T-helper 2 cell (primary cell): Measurements from ENCODE around the gene ZSWIM7.

Experiments used
- DNase-seq, 5 experiments: peaks; one replicate each; pipeline versions ENCODE4 v3.0.0 to v3.0.0-alpha.2; 2012 to 2022
- total RNA-seq, 2 donors: gene quantifications; one replicate each; lab custom pipeline; 2026; lab: John Stamatoyannopoulos, UW

ZSWIM7 gene, protein sequence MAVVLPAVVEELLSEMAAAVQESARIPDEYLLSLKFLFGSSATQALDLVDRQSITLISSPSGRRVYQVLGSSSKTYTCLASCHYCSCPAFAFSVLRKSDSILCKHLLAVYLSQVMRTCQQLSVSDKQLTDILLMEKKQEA
- total RNA-seq, result 7.5 to 12.1 reads per million in 2 donors

DNA sequence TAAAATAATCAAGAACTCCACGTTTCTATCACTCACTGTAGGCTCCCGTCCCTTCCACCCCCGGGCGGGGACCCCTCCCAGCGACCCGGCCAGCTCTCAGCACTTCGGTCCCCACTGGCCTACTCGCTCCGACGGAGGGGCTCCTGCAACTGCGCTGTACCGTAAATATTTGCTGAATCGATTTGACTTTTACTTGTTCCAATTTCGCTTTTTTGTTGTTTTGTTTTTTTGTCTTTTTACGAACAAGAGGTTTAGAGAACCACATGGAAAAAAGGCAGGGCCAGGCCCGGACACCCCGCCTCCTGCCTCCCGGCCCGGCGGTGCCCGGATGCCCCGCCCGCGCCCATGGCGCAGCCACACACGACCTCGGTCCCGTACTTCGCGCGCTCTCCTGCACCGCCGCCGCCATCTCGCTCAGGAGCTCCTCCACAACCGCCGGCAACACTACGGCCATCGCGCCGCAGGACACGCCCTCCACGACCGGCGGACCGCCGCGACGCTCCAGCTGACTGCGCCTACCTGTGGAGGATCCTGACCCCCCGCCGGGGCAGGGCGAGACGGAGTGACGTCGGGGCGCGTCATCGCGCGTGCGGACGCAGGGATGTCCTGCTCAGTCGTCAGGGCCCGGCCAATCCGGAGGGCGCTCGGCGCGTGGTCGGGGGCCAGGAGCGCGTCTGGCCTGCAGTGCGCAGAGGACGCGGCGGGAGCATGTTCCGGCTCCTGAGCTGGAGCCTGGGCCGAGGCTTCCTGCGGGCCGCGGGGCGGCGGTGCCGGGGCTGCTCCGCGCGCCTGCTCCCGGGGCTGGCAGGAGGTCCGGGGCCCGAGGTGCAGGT lies at the start of gene ZSWIM7, which contains the start of gene TTC19:
Gene ZSWIM7 (minus strand): TSS at position 564 of the 833 bp plus-strand sequence. CDS start 110 bp downstream, at position 454.
Gene TTC19 (plus strand): TSS at position 684 of the 833 bp plus-strand sequence. CDS start 25 bp downstream, at position 709.
- DNase-seq, result peak; percentile 74 to 96 (median 90)

DNA sequence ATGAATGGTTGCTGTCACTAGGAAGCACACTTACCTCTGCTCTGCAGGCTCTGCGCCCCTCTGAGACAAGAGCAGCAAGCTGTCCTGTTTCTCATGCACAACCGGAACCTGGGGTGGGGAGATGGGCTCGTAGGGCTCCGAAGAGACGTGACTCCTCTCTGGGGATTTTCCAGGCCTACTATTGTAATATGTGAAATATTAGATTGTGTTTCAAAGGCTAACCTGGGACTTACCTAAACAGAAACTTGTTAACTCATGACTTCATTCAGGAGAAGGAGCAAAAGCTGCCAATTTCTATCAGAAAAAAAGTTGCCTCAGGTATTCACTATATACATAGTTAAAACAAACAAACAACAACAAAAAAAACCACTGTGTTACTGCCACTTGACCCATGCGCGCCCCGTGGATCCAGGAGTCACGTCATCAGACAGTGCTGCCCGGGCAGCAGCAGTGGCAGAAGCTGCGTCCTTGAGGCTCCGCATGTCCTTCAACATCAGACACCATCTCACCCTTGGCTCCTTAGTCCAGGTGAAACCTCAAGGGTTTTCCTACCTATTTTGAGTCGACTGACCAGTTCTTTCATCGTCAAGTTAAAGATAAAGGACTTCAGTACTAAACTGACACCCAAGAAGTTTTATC lies 49.4 kb upstream of the ZSWIM7 start:
- no peak for DNase-seq

DNA sequence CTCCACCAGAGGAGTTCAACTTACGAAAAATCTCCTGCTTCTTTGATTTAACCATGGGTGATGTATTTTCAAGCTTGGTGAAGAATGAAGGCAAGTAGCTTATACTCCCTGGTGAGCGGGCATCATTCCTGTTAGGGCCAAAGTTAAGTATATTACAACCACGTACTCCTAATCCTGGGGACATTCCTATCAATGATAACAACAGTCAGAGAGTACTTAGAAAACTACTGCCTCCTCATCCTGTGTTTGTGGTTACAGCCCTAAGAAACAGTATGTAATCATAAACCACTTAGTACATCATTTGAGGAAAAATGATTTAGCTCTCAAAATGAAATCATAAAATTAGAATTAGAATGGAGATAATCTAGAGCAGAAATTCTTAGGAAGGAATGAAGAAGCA lies 47.5 kb upstream of the ZSWIM7 start:
- DNase-seq, result no peak

DNA sequence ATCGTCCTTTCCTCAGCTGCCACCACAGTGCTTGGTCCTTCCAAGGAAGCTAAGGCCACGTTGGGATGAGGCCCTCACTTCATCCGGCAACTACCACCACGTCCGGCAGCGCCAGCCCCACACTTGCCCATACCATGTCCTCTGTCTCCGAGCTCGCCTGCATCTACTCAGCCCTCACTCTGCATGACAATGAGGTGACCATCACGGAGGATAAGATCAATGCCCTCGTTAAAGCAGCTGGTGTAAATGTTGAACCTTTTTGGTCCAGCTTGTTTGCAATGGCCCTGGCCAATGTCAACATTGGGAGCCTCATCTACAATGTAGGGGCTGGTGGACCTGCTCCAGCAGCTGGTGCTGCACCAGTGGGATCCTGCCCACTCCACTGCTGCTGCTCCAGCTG lies 45.0 kb upstream of the ZSWIM7 start:
- DNase-seq, result no peak

DNA sequence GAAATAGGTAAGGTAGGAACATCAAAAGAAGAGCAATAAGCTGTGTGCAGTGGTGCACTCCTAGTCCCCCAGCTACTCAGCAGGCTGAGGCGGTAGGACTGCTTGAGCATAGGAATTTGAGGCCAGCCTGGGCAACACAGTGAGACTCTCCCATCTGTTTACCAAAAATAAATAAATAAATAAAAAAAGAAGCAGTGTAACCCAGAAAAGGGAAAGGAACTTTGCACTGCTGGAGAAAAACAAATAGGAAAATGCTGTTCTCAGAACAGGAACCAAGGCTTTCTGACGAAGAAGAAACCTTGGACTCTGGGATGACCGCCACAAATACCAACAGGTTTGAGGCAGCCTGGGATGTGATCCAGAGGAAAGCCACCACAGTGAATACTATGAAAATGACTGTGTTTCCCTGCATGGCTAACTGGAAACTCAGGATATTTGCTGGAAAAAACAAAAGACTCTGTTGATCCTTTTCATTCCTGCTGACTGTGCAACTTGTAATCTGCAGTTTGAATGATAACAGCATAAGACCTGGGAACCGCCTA lies 41.3 kb upstream of the ZSWIM7 start:
- DNase-seq, result no peak

DNA sequence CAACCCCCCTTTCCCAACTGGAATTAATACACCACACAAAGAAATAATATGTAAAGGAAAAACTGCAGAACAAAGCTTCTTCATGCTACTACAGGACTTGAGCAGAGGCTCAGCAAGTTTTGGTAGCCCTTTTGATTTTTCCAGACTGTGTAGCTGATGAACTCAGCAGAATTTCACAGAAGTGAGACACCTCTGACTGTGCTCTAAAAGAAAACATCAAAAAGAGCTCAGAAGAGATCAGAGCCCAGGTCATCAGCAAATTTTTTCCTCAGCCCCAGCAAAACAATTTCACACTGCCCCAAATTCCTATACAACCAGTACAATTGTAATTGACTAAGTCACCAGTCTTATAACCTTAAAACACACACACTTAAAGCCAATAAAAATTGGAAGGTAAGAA lies 38.1 kb upstream of the ZSWIM7 start:
- DNase-seq, result peak in 1 of 5 experiments; percentile 19

DNA sequence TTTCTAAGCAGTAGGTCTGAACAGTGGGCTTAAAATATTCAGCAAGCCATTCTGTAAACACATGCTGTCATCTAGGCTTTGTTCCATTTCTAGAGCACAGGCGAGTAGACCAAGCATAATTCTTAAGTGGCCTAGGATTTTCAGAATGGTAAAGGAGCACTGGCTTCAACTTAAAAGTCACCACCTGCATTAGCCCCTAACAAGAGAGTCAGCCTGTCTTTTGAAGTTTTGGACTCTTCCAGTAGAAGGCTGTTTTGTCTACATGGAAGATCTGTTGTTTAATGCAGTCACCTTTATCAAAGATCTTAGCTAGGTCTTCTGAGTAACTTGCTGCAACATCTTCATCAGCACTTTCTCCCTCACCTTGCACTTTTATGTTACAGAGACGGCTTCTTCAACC lies 36.8 kb upstream of the ZSWIM7 start:
- peak in 1 of 5 experiments; percentile 48 for DNase-seq

DNA sequence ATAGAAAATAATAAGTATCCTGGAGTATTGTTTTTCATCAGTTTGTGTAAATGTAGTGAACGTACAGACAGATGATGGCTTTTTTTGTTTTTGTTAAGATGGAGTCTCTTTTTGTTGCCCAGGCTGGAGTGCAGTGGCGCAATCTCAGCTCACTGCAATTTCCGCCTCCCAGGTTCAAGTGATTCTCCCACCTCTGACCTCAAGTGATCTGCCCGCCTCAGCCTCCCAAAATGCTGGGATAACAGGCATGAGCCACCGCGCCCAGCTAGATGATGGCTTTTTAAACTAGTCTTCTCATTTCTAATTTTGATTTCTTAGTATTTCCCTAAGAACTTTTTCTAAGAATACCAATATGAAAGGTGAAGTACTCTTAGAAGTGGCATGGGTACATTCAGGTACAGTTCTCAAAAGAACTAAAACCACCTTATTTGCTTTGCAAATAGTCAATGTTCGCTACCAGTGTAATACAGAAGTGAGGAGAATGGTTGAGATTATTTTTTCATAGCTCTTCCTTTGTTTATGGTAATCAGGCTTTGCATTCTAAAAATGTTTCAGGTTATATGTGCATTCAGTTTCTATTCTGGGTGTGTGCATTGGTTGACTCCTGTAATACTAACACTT lies 34.3 kb upstream of the ZSWIM7 start:
- DNase-seq, result no peak

DNA sequence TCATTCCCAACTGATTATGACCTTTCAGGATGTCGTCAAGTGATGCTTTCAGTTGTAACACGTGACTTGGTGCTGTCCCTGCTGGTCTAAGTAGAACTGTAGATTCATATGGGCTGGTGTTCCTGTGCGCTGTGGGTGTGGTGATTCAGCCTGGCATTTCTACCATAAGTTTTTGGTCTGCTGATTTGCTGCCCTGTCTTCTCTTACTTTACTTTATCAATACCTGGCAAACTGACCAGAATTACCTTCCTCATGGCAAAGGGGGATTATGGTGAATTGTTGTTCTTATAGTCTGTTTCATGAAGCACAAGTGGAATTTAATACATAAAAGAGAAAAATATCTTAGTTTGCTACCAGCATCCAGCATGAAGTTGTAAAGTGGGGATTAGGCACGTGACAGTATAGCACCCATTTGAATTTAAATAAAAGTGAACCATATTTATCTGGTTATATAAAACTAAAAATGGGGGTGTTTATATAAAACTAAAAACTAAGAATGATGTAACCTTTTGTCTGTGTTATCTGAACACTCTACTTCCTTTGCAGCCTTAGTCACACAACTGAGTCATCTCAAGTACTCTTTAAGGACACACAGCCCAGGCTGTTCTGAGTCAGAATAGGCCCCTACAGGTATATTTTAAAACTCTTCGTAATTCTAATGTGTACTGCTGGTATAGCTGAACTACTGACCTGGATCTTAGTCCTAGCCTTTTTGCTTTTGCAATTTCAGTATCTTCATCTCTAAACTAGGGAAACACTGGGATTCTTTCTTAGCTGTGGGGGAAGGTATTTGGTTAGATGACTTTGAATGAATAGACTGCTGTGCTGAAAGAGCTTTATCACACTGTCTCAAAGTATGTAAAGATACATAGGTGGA lies 28.4 kb upstream of the ZSWIM7 start:
- DNase-seq, result peak in 2 of 5 experiments; percentile 46 to 86

DNA sequence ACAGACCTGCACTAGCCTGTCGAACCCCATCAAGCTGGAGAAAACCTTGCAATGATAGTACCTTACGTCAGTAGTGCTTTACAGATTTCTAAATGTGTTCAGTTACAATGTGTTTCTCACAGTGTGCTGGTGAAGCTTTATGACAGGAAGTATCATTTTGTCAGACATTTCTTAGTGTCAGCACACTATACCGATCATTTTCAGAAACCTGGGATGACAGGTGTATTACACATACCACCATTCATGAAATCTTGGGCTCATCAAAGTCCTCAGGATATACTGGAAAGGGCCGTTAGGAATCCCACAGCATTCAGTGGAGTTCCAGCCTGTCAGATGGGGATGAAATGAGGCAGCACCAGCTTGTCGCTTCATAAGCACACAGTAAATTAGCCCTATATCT lies 27.4 kb upstream of the ZSWIM7 start:
- DNase-seq, result no peak

DNA sequence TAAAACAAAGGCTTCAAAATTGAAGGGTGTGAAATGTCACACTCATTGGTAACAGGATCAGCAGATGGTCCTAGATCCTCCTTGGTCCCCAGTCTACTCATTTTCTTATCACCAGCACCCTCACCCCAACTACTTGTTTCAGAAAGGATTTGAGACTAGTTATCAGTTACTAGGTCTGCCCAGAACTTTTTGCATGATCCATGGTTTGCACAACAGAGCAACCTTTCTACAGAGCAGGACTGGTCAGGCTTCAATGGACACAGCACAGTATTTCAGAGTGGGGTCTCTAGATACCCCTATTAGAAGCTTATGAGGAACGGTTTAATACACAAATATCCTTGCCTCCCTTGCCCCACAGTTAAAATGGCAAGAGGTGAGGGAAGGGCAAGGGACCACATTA lies 25.7 kb upstream of the ZSWIM7 start:
- DNase-seq, result no peak

DNA sequence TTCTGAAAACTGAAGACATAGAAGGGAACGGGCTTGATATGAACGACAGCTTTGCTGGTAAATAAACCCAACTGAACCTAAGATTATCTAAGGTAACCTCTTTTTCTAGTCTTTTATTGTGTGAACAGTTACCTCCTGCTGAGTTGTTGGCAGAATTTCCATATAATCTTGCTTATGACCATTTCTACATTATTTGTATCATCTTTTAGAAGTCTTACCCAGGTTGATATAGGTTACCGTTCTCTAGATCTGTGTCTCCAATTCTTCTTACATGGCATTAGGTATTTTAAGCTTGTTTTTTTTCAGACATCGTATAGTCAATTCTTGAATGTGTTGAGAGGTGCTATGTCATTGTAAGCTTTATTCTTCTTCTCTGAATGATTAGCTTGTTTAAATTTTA lies 24.4 kb upstream of the ZSWIM7 start:
- DNase-seq, result no peak

DNA sequence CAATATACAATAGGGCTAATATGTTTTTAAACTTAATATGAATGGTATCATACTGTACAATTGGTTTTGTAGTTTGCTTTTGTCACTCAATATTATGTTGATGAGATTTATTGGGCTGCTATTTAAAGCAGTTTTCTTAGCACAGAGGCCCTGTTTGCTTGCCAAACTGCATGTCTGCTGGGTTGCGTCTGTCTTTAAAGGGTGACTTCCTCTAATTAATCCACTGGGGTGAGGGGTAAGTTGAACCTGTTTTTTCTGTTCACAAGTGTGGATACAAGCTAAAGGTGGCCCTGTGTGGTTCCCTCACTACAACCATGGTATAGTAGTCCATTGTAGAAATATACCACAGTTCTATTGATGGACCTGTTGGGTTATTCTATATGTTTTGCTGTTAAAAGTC lies 19.8 kb upstream of the ZSWIM7 start:
- DNase-seq, result no peak

DNA sequence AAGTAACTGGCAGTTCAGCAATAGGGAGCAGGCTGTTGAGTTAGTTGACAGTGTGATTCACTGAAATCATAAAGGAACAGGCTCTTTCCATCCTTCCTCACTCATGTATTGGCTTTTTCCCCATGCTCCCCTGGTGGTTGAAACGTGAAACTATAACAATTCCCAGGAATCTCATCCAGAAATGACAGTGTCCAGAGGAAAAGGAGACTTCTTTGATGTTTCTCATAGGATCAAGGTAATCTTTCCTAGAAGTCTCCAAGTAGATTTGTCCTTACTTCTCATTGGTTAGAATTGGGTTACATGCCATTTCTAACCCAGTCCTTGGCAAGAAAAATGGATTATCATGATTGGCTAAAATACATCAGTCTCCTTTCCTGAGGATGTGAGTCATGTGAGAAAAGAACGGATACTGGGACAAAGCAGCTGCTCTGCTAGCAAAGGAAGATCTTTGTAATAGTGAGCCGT lies 14.5 kb upstream of the ZSWIM7 start:
- no peak for DNase-seq

DNA sequence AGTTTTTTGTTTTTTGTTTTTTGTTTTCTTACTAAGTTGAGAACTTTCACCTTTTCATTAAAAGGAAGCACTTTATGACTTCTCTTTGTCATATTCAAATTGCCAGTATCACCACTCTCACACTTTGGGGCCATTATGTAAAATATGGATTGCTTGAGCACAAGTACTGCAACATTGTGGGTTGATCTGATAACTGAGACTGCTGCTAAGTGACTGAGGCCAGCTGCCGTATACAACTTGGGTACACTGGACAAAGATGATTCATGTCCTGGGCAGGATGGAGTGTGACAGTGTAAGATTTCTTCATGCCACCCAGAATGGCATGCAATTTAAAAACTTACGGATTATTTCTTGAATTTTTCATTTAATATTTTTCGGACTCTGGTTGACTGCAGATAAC lies 7.9 kb upstream of the ZSWIM7 start:
- DNase-seq, result peak in 1 of 5 experiments; percentile 68

DNA sequence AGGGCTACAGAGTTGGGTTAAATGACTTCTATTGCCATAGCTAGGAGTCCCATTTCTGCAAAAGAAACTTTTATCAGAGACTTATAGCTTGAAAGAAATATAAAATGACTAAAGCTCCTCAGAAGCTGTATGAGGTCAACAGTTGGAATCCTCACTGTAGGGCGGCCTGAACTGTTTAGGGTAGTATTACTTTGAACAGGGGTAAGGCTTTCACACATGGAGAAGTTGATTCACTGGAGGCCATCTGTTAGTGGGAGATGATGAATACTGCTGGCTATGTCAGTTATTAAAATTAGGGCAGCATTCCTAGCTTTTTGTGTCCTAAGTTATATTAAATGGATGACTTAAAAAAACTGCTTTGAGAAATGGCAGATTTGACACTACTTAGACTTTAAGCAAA lies 6.1 kb upstream of the ZSWIM7 start:
- DNase-seq, result no peak

DNA sequence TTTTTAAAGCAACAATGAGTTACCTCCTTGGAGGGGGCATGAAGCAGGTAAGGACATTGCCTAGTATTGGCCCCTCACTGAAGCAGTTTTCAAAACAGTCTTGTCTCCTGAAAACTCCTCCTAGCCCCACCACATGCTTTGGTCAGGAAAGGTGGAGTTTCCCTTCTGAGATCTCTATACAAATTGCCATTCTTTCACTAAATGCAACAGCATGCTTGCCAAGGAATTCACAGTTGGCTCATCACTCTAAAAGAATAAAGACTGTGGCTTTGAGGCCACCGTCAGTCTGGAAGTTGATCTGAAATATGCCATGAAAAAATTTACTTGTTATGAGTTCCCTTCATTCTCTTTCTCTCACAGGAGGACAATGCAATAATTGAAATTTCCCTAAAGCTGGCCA lies 4.3 kb upstream of the ZSWIM7 start:
- DNase-seq, result no peak

DNA sequence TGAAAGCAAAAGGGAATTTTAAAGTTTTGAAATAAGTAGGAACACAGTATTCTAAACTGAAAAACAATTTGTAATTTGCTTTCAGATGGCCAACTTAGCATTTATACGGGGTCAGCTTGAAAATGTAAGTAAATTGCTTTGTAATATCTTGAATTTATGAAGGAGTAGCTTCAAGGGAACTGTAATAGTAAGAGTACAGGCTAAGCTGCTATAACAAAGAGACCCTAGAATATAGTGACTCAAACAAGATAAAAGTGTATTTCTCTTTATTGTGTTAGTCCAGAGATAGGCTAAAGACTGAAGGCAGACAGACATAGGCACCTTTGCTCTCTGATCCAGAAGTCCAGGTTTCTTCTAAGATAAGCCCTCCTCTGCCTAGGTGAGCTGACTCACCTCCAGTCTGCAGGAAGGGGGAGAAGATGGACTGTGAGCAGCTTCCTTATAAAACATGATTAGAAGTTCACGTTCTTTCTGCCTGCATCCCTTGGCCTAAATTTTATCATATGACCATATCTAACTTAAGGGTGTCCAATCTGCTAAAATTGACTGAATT lies 3.3 kb upstream of the ZSWIM7 start:
- DNase-seq, result no peak

DNA sequence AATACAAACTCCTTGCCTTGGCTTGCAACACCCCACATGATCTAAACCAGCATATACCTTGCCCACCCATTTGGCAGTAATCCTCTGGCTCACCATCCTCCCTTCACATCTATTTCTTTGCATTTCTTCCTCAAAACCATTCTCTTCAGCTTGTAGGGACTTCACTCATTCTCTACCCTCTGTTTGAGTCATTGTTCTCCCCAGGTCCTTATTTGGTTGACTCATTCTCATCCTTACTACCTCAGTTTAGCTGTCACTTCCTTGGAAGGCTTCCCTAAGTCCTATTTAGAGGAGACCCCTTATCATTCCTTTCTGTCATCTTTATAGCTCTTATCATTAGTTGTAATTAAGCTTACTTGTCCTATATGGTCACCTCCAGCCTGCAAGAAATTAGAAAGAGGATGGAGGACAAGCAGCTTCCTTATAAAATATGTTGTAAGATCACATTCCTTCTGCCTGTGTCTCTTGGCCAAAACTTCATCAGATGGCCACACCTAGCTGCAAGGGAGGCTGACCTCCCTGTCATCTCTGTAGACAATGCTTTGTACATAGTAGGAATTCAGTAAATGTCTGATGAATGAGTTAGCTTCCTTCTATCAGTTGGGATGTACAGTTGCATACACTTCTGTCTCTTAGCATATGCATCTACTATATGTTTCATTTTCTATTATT lies 1.9 kb upstream of the ZSWIM7 start:
- peak in 1 of 5 experiments; percentile 29 for DNase-seq

DNA sequence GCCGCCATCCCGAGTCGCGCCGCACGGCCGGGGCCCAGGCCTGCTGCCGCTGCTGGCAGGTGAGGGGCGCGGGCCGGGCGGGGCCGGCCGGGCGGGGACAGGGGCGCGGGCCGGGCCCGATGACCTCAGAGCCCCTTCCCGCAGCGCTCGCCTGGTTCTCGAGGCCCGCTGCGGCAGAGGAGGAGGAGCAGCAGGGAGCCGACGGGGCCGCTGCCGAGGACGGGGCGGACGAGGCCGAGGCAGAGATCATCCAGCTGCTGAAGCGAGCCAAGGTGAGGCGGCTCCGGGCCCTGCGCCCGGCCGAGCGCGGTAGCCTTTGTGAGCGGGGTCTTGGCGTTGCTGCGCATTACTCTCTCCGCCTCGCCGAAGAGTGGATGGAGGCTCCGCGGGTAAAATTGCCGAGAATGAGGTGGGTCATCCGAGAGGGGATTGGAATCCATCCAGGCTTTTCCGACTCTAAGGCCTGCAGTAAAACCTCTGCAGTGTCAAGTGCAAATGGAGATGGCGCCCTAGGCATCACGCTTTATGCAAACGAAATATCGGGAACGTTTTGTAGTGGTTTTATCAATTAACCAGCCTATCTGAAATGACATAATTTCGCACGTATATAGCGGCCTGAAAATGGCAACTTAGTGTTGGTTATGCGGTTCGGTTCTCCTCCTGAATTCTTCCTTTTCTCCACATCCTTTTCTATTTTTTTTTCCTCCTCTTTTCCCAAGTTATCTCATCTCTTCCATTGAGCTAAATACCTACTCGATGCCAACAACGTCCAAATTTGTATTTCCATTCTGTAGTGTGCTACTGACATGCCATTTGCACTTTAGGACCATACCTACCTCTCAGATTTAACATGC lies 697 bp upstream of the ZSWIM7 start:
- DNase-seq, result peak in 1 of 5 experiments; percentile 68
